GM21576 (cell line): ENCODE data around the gene MARK4.
"Not testable (repeated sequence)": the region's sequence is repeated elsewhere in the genome, so short reads cannot be mapped to it uniquely, and the experiment has no call there.

ENCODE experiments used
- ATAC-seq: cut with Tn5 transposase; IDR thresholded peaks from one replicate; pipeline ENCODE4 v1.9.1; 2021; ENCODE audit warnings: mild to moderate bottlenecking, moderate library complexity; ENCODE audit not compliant: unreplicated experiment

MARK4 gene

GRCh38 chr19:45243144-45243732, 7.8 kb upstream of the MARK4 start:
- no peak for ATAC-seq

- no peak for ATAC-seq
Observed at GRCh38 chr19:45244133-45244794, 6.8 kb upstream of the MARK4 start.

- no peak for ATAC-seq
Observed at GRCh38 chr19:45245334-45245787, 5.7 kb upstream of the MARK4 start, which contains the start of gene EXOC3L2. Gene EXOC3L2 (minus strand): TSS chr19:45245407. CDS start chr19:45239045, 6,362 bp downstream.

GRCh38 chr19:45245826-45246225, 5.2 kb upstream of the MARK4 start:
- no peak for ATAC-seq

- no peak for ATAC-seq
Observed at GRCh38 chr19:45247136-45247535, 3.9 kb upstream of the MARK4 start.

- ATAC-seq = no peak
Observed at GRCh38 chr19:45249261-45250033, 1.6 kb upstream of the MARK4 start.

- ATAC-seq = no peak
Observed at GRCh38 chr19:45250216-45250831, 747 bp upstream of the MARK4 start.

GRCh38 chr19:45251452-45252354, 632 bp downstream of the MARK4 start:
- no peak for ATAC-seq

- ATAC-seq = no peak
Observed at GRCh38 chr19:45253396-45254027, 2.4 kb downstream of the MARK4 start.

- no peak for ATAC-seq
Observed at GRCh38 chr19:45254044-45254531, 3.0 kb downstream of the MARK4 start.

- no peak for ATAC-seq
Observed at GRCh38 chr19:45255611-45256157, 4.6 kb downstream of the MARK4 start.

- no peak for ATAC-seq
Observed at GRCh38 chr19:45256836-45257235, 5.8 kb downstream of the MARK4 start.

- ATAC-seq = no peak
Observed at GRCh38 chr19:45258862-45259261, 7.8 kb downstream of the MARK4 start.

- ATAC-seq = no peak
Observed at GRCh38 chr19:45262570-45262969, 11.5 kb downstream of the MARK4 start.

- ATAC-seq = no peak
Observed at GRCh38 chr19:45263013-45263412, 11.9 kb downstream of the MARK4 start.

- no peak for ATAC-seq
Observed at GRCh38 chr19:45264781-45265317, 13.8 kb downstream of the MARK4 start.

GRCh38 chr19:45265375-45265774, 14.3 kb downstream of the MARK4 start:
- no peak for ATAC-seq

GRCh38 chr19:45267296-45267695, 16.2 kb downstream of the MARK4 start:
- ATAC-seq = no peak

- ATAC-seq = not testable (repeated sequence)
Observed at GRCh38 chr19:45269939-45270338, 18.9 kb downstream of the MARK4 start.
